Ovary (tissue), 3 donors: ENCODE measurements around the gene ZFP1.

Experiments used
- EP300 ChIP-seq: sonication (generic); formaldehyde crosslinking; IDR thresholded peaks from one replicate; pipeline ENCODE4 v1.6.1; 2017; ENCODE audit warnings: antibody characterized with exemption
- POLR2A ChIP-seq: fragments of 450-650 bp; IDR thresholded peaks from one replicate; pipeline ENCODE4 v1.6.1; 2017; ENCODE audit warnings: antibody characterized with exemption, mild to moderate bottlenecking, moderate library complexity
- TF ChIP-seq, protein P1 (sequence below), 3 donors: fragments of 450-650 bp in 2 of 3; fragments of 200-600 bp in 1 of 3; IDR thresholded peaks; one replicate each; pipeline versions ENCODE4 v1.5.1 to v1.8.0; 2016 to 2022; ENCODE audit warnings: antibody characterized with exemption in 3 of 3, mild to moderate bottlenecking in 1 of 3
- donor health status: DM: no; HTN: no; CAD: no.

DNA sequence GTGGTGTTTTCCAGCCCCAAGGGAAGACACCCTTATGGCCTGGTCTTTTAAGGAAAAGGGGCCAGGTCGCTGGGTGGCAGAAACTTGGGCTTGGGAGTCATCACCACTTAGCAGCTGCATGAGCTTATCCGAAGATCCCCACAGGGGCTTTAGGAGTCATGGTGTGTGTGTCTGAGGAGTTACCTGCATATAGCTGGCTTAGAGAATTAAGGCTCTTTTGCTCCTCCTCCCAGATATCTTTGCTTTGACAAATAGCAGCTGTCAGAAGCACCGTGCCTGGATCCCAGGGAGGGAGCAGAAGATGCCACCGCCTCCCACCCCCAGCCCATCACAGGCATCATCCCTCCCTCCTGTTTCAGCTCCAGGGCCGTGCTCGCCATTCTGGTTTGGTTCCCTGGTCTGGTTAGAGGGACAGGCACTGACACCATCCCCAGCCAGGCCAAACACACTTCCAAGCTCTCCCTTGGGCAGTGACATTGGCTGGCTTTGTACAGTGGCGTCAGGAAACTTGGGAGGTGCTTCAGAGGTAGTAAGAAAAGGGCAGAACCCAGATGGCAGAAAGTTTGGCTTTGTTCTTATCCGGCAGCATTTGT is 49.2 kb upstream of the ZFP1 start:
- TF ChIP-seq, protein P1, sequence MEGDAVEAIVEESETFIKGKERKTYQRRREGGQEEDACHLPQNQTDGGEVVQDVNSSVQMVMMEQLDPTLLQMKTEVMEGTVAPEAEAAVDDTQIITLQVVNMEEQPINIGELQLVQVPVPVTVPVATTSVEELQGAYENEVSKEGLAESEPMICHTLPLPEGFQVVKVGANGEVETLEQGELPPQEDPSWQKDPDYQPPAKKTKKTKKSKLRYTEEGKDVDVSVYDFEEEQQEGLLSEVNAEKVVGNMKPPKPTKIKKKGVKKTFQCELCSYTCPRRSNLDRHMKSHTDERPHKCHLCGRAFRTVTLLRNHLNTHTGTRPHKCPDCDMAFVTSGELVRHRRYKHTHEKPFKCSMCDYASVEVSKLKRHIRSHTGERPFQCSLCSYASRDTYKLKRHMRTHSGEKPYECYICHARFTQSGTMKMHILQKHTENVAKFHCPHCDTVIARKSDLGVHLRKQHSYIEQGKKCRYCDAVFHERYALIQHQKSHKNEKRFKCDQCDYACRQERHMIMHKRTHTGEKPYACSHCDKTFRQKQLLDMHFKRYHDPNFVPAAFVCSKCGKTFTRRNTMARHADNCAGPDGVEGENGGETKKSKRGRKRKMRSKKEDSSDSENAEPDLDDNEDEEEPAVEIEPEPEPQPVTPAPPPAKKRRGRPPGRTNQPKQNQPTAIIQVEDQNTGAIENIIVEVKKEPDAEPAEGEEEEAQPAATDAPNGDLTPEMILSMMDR (IDR thresholded peaks at IDR 0.05): no peak
- TF ChIP-seq POLR2A (no peak), EP300 (no peak)
